ENCODE results near the gene MMP17.

The MMP17 gene

DNA sequence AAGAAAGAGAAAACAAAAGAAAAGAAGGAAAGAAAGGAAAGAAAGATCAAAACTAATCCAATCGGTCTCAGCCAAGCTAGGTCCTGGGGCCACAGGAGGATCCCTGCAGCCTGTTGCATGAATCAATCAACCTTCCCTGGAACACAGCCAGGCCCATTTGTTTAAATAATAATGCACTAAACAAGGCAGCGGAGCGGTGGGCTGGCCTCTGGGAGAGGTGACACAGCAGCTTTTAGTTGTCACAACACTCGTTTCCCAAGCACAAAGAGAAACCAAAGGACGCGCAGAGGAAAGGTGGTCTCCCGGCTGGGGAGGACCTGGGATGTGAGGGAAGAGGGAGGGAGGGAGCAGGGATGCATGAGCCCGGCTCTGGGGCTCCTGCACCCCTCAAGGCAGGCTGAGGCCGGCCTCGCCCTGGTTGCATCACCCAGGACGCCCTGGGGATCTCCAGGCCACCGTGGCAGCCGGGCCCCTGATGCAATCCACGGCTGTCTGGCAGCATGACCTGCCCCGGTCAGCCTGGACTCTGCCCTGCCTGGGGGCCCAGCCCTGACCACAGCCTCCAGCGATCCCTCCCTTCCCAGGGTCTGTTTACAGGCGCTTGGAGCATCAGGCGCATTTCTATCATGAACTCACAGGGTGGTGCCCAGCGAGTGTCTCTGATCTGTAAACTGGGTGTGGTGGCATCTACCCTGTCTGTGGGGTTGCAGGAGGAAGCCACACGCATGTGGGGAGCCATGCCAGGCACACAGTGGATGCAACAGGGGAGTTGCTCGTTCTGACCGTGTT, 32.5 kb downstream of the MMP17 start (continued):
- TF ChIP-seq, protein P1, sequence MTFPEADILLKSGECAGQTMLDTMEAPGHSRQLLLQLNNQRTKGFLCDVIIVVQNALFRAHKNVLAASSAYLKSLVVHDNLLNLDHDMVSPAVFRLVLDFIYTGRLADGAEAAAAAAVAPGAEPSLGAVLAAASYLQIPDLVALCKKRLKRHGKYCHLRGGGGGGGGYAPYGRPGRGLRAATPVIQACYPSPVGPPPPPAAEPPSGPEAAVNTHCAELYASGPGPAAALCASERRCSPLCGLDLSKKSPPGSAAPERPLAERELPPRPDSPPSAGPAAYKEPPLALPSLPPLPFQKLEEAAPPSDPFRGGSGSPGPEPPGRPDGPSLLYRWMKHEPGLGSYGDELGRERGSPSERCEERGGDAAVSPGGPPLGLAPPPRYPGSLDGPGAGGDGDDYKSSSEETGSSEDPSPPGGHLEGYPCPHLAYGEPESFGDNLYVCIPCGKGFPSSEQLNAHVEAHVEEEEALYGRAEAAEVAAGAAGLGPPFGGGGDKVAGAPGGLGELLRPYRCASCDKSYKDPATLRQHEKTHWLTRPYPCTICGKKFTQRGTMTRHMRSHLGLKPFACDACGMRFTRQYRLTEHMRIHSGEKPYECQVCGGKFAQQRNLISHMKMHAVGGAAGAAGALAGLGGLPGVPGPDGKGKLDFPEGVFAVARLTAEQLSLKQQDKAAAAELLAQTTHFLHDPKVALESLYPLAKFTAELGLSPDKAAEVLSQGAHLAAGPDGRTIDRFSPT (tag by site-specific recombination; IDR thresholded peaks at IDR 0.05): no peak
- TF ChIP-seq ZNF174 (tag by site-specific recombination; IDR thresholded peaks at IDR 0.05) (no peak), SCRT2 (tag by site-specific recombination; IDR thresholded peaks at IDR 0.05) (peak; percentile 98), ZNF664 (tag by site-specific recombination; IDR thresholded peaks at IDR 0.05) (peak; percentile 43; the same call in 1 of the 2 replicates), ZNF146 (tag by site-specific recombination; IDR thresholded peaks at IDR 0.05) (no peak), TRIM28 (IDR thresholded peaks at IDR 0.05; ENCODE audit: borderline replicate concordance, low read length) (peak; percentile 43; the same call in 1 of the 2 replicates), ZNF514 (tag by site-specific recombination; IDR thresholded peaks at IDR 0.05) (no peak), ZSCAN16 (tag by site-specific recombination; IDR thresholded peaks at IDR 0.05) (no peak), IKZF3 (tag by site-specific recombination; IDR thresholded peaks at IDR 0.05) (peak; percentile 91), ZNF214 (tag by site-specific recombination; IDR thresholded peaks at IDR 0.05; ENCODE audit: borderline replicate concordance) (no peak), ZNF221 (tag by site-specific recombination; IDR thresholded peaks at IDR 0.05; ENCODE audit: borderline replicate concordance) (no peak), ZNF121 (tag by site-specific recombination; IDR thresholded peaks at IDR 0.05) (no peak), ZNF571 (tag by site-specific recombination; IDR thresholded peaks at IDR 0.05) (no peak), ZNF701 (tag by site-specific recombination; IDR thresholded peaks at IDR 0.05) (no peak), ZNF830 (tag by site-specific recombination; IDR thresholded peaks at IDR 0.05; ENCODE audit: low read depth) (no peak), ZNF561 (tag by site-specific recombination; IDR thresholded peaks at IDR 0.05; ENCODE audit: borderline replicate concordance) (0 out of 2 replicates have a peak, but pooled peaks have one; percentile 34)
- TF ChIP-seq, protein P2, sequence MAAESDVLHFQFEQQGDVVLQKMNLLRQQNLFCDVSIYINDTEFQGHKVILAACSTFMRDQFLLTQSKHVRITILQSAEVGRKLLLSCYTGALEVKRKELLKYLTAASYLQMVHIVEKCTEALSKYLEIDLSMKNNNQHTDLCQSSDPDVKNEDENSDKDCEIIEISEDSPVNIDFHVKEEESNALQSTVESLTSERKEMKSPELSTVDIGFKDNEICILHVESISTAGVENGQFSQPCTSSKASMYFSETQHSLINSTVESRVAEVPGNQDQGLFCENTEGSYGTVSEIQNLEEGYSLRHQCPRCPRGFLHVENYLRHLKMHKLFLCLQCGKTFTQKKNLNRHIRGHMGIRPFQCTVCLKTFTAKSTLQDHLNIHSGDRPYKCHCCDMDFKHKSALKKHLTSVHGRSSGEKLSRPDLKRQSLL (tag by site-specific recombination; IDR thresholded peaks at IDR 0.05): peak; percentile 96
- TF ChIP-seq, protein P3, sequence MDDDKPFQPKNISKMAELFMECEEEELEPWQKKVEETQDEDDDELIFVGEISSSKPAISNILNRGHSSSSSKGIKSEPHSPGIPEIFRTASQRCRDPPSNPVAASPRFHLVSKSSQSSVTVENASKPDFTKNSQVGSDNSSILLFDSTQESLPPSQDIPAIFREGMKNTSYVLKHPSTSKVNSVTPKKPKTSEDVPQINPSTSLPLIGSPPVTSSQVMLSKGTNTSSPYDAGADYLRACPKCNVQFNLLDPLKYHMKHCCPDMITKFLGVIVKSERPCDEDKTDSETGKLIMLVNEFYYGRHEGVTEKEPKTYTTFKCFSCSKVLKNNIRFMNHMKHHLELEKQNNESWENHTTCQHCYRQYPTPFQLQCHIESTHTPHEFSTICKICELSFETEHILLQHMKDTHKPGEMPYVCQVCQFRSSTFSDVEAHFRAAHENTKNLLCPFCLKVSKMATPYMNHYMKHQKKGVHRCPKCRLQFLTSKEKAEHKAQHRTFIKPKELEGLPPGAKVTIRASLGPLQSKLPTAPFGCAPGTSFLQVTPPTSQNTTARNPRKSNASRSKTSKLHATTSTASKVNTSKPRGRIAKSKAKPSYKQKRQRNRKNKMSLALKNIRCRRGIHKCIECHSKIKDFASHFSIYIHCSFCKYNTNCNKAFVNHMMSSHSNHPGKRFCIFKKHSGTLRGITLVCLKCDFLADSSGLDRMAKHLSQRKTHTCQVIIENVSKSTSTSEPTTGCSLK (tag by site-specific recombination; IDR thresholded peaks at IDR 0.05): no peak
- TF ChIP-seq, protein P4, sequence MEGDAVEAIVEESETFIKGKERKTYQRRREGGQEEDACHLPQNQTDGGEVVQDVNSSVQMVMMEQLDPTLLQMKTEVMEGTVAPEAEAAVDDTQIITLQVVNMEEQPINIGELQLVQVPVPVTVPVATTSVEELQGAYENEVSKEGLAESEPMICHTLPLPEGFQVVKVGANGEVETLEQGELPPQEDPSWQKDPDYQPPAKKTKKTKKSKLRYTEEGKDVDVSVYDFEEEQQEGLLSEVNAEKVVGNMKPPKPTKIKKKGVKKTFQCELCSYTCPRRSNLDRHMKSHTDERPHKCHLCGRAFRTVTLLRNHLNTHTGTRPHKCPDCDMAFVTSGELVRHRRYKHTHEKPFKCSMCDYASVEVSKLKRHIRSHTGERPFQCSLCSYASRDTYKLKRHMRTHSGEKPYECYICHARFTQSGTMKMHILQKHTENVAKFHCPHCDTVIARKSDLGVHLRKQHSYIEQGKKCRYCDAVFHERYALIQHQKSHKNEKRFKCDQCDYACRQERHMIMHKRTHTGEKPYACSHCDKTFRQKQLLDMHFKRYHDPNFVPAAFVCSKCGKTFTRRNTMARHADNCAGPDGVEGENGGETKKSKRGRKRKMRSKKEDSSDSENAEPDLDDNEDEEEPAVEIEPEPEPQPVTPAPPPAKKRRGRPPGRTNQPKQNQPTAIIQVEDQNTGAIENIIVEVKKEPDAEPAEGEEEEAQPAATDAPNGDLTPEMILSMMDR (tag by site-specific recombination; IDR thresholded peaks at IDR 0.05): no peak
- TF ChIP-seq, protein P5, sequence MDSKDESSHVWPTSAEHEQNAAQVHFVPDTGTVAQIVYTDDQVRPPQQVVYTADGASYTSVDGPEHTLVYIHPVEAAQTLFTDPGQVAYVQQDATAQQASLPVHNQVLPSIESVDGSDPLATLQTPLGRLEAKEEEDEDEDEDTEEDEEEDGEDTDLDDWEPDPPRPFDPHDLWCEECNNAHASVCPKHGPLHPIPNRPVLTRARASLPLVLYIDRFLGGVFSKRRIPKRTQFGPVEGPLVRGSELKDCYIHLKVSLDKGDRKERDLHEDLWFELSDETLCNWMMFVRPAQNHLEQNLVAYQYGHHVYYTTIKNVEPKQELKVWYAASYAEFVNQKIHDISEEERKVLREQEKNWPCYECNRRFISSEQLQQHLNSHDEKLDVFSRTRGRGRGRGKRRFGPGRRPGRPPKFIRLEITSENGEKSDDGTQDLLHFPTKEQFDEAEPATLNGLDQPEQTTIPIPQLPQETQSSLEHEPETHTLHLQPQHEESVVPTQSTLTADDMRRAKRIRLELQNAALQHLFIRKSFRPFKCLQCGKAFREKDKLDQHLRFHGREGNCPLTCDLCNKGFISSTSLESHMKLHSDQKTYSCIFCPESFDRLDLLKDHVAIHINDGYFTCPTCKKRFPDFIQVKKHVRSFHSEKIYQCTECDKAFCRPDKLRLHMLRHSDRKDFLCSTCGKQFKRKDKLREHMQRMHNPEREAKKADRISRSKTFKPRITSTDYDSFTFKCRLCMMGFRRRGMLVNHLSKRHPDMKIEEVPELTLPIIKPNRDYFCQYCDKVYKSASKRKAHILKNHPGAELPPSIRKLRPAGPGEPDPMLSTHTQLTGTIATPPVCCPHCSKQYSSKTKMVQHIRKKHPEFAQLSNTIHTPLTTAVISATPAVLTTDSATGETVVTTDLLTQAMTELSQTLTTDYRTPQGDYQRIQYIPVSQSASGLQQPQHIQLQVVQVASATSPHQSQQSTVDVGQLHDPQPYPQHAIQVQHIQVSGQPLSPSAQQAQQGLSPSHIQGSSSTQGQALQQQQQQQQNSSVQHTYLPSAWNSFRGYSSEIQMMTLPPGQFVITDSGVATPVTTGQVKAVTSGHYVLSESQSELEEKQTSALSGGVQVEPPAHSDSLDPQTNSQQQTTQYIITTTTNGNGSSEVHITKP (tag by site-specific recombination; IDR thresholded peaks at IDR 0.05): peak; percentile 89
- TF ChIP-seq, protein P6, sequence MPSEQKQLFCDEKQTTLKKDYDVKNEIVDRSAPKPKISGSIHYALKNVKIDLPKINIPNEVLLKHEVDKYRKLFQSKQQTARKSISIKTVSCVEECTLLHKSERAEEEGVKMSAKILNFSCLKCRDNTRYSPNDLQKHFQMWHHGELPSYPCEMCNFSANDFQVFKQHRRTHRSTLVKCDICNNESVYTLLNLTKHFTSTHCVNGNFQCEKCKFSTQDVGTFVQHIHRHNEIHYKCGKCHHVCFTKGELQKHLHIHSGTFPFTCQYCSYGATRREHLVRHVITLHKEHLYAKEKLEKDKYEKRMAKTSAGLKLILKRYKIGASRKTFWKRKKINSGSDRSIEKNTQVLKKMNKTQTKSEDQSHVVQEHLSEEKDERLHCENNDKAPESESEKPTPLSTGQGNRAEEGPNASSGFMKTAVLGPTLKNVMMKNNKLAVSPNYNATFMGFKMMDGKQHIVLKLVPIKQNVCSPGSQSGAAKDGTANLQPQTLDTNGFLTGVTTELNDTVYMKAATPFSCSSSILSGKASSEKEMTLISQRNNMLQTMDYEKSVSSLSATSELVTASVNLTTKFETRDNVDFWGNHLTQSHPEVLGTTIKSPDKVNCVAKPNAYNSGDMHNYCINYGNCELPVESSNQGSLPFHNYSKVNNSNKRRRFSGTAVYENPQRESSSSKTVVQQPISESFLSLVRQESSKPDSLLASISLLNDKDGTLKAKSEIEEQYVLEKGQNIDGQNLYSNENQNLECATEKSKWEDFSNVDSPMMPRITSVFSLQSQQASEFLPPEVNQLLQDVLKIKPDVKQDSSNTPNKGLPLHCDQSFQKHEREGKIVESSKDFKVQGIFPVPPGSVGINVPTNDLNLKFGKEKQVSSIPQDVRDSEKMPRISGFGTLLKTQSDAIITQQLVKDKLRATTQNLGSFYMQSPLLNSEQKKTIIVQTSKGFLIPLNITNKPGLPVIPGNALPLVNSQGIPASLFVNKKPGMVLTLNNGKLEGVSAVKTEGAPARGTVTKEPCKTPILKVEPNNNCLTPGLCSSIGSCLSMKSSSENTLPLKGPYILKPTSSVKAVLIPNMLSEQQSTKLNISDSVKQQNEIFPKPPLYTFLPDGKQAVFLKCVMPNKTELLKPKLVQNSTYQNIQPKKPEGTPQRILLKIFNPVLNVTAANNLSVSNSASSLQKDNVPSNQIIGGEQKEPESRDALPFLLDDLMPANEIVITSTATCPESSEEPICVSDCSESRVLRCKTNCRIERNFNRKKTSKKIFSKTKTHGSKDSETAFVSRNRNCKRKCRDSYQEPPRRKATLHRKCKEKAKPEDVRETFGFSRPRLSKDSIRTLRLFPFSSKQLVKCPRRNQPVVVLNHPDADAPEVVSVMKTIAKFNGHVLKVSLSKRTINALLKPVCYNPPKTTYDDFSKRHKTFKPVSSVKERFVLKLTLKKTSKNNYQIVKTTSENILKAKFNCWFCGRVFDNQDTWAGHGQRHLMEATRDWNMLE (tag by site-specific recombination; conservative IDR thresholded peaks at IDR 0.05; ENCODE audit: low read depth): no peak
